HUDEP-2 (cell line): ENCODE data around the gene TOMM5.

Experiments
- DNase-seq, 76 experiments: peaks; one replicate each; lab custom pipeline; 2025; ENCODE audit not compliant: unreplicated experiment in 76 of 76; lab: John Stamatoyannopoulos, UW

The TOMM5 gene

DNA sequence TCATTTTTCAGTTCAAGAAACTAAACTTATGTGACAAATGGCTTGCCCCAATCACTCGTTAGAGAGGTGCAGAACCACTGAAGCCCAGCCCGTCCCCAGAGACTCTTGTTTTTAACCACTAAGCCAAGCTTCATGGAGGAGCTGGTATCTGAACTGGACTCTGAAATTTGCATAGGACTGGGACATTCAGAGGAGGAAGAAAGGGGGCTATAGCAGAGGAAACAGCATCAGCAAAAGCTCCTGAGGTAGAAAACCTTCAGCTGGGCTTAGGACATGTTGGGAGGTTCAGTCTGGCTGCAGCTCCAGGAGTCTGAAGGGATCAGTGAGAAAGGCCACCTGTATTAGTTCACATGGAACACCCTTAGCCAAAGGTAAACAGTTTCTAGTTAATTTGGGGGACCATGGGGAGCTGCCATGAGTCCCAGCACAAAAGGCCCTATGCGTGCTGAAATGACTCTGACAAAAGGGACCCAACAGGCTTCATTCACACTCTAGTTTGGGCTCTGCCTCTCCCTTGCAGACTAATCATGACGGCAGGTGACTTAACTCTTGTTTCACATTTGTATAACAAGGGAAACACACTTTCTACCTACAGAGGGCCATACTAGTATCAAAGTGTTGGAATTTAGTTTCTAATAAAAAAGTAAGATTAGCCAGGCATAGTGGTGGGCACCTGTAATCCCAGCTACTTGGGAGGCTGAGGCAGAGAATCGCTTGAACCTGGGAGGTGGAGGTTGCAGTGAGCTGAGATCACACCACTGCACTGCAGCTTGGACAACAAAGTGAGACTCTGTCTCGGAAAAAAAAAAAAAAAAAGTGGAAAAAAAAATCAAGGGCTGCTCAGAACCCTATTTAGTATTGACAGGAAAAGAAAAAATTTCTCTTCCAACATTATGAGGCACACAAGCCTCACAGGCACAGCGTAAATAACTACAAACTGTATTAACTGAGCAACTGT is 26.5 kb downstream of the TOMM5 start:
- DNase-seq: no peak

GRCh38 chr9:37564916-37565315 is 27.5 kb downstream of the TOMM5 start:
- DNase-seq: no peak

DNA sequence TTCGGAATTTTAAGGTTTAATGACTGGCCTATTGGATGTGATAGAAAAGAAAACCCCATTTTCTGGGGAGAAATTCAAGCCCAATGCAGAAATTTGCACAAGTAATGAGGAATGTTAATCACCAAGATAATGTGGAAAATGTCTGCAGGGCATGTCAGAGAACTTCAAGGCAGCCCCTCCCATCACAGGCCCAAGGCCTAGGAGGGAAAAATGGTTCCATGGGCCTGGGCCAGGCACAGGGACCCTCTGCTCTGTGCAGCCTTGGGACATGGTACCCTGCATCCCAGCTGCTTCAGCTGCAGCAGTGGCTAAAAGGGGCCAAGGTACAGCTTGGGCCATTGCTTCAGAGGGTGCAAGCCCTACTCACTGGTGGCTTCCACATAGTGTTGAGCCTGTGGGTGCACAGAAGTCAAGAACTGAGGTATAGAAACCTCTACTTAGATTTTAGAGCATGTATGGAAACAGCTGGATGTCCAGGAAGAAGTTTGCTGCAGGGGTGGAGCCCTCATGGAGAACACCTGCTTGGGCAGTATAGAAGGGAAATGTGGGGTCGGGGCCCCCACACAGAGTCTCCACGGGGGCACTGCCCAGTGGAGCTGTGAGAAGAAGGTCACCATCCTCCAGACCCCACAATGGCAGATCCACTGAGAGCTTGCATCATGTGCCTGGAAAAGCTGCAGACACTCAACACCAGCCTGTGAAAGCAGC is 28.4 kb downstream of the TOMM5 start:
- no peak for DNase-seq

DNA sequence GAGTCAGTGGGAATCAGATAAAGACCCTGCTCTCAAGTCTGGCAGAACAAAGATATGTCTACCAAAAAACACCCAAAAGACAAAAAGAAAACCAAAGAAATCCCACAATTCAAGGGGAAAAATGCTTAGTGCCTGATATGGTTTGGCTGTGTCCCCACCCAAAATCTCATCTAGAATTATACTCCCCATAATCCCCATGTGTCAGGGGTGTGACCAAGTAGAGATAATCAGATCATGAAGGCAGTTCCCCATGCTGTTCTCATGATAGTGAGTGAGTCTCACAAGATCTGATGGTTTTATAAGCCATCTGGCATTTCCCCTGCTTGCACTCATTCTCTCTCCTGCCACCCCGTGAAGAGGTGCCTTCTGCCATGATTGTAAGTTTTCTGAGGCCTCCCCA is 29.6 kb downstream of the TOMM5 start:
- peak in 31 of 76 experiments; percentile 3 to 74 (median 25) for DNase-seq

GRCh38 chr9:37561682-37562081 is 30.7 kb downstream of the TOMM5 start:
- no peak for DNase-seq

DNA sequence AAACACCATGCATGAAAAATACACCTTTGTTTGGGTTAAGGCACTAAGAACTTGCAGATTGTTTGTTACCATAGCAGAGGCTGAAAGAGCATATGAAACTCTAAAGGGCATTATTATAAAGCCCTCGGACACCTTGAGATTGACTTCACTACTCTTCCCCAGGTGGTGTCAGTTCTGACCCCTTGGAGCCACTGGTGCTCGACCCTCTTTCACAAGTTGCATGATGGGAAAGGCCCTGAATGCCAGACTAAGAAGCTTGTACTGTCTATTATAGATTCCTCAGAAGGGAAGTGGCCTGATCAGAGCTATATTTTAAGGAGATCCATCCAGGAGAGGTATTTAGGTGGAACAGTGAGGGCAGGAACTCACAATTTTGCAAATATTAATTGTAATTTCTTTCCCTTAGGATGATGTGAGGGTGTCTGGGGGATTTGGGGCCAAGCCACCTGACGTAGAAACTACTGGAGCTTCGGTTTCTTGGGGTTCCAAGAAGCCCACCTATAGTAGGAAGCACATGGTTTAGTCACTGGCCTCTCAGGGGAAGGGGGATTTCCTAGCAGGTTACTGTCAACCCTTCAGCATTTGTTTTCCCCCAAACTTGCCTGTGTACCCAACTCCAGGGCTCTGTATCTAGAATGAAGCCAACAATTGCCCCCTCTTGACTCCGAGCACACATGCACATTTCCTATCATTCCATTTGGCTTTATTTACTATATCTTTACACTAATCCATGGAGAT is 32.4 kb downstream of the TOMM5 start:
- no peak for DNase-seq

DNA sequence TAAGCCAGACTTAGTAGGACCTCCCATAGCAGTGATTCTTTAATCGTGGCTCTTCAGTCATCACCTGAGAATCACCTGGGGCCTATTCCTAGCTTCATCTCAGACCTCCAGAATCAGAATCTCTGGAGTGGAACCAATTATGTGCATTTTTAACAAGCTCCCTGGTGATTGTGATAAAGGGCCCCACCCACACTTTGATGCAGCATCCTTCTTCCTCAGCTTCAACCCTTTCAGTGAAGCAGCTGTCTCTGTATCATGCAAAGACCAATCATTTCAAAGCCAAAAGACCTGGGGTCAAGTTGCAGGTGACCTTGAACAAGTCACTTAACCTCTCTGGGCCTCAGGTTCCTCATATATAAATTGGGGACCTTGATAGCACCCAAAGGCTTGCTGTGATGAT is 33.3 kb downstream of the TOMM5 start:
- no peak for DNase-seq

DNA sequence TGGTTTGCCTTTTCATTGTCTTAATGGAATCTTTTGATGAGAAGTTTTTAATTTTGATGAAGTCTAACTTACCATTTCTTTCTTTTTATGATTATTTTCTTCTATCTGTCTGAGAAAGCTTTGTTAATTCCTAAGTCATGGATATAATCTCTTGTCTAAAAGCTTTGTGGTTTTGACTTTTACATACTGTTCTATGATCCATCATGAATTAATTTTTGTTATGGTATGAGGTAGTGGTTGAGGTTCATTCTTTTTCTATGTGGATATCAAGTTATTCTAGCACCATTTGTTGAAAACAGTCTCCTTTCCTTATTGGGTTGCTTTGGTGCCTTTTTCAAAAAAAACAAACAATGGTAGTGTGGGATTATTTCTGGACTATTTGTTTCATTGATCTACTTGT is 36.6 kb downstream of the TOMM5 start:
- no peak for DNase-seq

DNA sequence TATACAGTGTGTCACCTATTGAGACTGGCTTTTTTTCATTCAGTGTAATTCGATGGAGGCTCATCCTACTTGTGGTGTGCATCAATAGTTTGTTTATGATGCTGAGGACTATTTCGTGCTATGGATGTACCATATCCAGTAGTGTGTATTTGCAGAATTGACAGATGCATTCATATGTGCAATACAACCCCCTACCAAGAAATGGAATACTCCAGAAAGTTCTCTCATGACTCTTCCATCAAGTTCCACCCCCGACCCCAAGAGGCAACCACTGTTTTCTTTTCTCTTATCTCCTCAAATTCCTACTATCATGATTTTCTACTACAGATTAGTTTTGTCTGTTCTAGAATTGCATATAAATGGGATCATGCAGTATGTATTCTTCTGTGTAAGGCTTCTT is 38.1 kb downstream of the TOMM5 start:
- DNase-seq: no peak

GRCh38 chr9:37551888-37552287 is 40.5 kb downstream of the TOMM5 start:
- no peak for DNase-seq

DNA sequence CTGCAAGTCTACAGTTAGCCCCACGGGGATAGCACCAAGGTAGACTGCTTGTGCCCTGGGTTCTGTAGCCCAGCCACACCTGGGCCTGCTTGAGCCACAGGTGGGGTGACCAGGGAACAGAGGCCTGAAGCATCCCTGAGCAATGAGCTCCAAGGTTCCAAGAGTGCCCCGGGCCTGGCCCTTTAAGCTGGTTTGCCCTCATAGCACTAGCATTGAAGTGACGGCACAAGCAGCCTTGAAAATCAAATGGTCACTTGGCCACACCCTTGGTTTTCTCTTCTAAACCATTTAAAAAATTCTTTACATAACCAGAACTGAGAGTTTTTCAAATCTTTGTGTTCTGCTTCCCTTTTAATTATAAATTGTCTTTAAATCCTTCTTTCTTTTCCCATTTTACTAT is 40.9 kb downstream of the TOMM5 start:
- DNase-seq: no peak

- no peak for DNase-seq
Measured at GRCh38 chr9:37550781-37551180, 41.6 kb downstream of the TOMM5 start.

- no peak for DNase-seq
Measured at GRCh38 chr9:37549527-37549926, 42.9 kb downstream of the TOMM5 start.

DNA sequence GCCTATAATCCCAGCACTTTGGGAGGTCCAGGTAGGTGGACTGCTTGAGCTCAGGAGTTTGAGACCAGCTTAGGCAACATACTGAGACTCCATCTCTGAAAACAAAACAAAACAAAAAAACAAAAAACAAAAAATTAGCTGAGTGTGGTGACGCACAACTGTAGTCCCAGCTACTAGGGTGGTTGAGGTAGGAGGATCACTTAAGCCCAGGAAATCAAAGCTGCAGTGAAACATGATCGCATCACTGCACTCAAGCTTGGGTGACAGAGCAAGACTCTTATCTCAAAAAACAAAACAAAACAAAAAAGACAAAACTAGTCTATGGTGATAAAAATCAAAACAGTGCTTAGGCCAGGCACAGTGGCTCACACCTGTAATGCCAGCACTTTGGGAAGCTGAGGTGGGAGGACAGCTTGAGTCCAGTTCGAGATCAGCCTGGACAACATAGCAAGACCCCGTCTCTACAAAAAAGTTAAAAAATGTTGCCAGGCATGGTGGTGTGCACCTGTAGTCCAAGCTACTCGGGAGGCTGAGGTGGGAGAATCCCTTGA is 45.0 kb downstream of the TOMM5 start:
- DNase-seq: no peak

- DNase-seq: no peak
Measured at GRCh38 chr9:37543468-37543867, 48.9 kb downstream of the TOMM5 start.

DNA sequence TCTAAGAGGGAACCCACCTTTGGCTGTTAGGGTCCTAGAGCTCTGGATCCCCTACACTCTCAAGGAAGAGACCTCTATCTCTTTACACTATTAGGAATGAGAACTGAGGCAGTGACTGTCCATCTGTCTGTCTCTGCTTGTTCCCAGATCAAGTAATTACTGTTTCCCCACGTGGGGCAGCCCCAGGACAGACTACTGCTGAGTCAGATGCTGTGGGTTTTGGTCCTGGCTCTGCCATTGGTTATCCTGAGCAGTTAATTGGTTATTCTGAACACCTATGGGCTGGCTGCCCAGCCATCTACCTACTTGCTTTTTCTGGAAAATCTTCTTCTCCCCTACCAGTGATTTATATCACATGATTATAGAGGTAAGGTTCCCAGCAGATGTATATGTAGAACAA is 49.5 kb downstream of the TOMM5 start:
- DNase-seq: no peak

DNA sequence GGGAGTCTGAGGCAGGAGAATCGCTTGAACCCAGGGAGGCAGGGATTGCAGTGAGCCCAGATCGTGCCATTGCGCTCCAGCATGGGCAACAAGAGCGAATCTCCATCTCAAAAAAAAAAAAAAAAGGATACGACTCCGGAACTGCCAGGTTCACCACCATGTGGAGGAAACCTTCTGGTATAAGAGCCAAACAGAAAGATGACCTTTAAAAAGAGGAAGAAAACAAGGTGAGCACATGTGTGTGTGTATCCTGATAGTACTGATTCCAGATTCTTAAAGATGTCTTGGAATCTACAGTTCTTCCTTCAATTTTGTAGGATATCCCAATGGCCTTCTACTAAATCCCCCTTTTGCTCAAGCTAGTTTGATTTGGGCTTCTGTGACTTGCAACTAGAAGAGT is 49.9 kb downstream of the TOMM5 start:
- no peak for DNase-seq

DNA sequence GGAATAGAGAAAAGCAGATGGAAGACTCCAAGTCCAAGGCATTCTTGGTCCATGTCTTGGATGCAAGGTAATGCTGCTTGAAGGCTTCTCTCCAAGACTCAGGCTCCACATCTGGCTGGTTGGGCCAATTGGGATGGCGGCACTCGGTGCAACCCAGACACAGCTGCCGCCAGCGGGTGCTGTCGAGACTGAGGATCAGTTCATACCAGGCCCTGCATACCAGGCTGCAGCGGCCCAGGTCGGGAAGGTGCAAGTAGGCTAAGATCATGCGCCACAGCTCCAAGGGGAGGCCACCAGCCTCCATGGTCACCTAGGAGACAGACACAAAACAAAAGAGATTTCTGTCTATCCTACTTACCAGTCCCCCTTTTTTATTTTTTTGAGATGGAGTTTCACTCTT is 50.9 kb downstream of the TOMM5 start:
- DNase-seq: no peak

DNA sequence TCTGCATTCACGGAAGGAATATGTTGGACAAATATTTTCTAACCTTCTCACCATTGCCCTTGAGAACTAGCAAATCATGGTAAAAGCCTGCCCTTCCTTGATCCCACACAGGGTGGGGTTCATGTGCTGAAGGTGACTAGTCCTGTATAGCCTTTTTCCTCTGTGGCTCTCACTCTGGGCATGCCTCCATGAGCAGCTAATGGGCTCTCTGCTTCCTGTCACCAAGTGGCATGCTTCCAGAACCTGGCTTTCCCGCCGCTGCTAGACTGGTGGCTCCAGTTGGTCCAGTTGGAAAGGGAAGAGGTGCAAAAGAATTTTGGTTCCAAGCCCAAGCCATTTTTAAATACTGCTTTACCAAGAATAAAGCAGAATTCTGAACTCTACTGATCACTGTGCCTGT is 51.8 kb downstream of the TOMM5 start:
- DNase-seq: no peak

GRCh38 chr9:37539634-37540033 is 52.8 kb downstream of the TOMM5 start:
- no peak for DNase-seq
